GM12865 (cell line): ENCODE results near the gene GRIN3B.

Source experiments
- DNase-seq: peaks from one replicate; pipeline ENCODE4 v3.0.0; 2010; ENCODE audit warnings: low read depth
- H3K4me3 ChIP-seq: 2 replicates; pipeline ENCODE4 v1.5.1; 2011; ENCODE audit warnings: mild to moderate bottlenecking, low read depth, low read length, control low read depth
- CTCF ChIP-seq: IDR thresholded peaks from 2 replicates; pipeline ENCODE4 v1.5.1; 2011; ENCODE audit warnings: low read length, control low read depth, low read depth, inconsistent platforms; ENCODE audit not compliant: insufficient read depth; ENCODE audit errors: missing control alignments

Gene GRIN3B

GRCh38 chr19:1025960-1026782 lies 26.0 kb downstream of the GRIN3B start, which contains the start of gene CNN2:
TSS of gene CNN2 (plus strand) at chr19:1026608. CDS start at chr19:1026662, 54 bp downstream.
- TF ChIP-seq CTCF, result no peak
- DNase-seq, result peak; percentile 84
- peak within 1 kb of the TSS; percentile 100 for H3K4me3 ChIP-seq

- peak; percentile 52 for DNase-seq
- TF ChIP-seq CTCF, result no peak
- peak overlapping the region; percentile 100 for H3K4me3 ChIP-seq
Measured at GRCh38 chr19:1026783-1027649, 26.8 kb downstream of the GRIN3B start.

- peak overlapping the region; percentile 100 for H3K4me3 ChIP-seq
- no peak for DNase-seq
- no peak for TF ChIP-seq CTCF
Measured at GRCh38 chr19:1027650-1028061, 27.4 kb downstream of the GRIN3B start.

GRCh38 chr19:1028062-1028926 lies 28.1 kb downstream of the GRIN3B start:
- DNase-seq, result peak; percentile 86
- no peak for TF ChIP-seq CTCF

GRCh38 chr19:1032264-1032867 lies 32.1 kb downstream of the GRIN3B start:
- no peak overlapping the region for H3K4me3 ChIP-seq
- DNase-seq, result no peak
- TF ChIP-seq CTCF, result no peak

More at GRCh38 chr19:1028062-1028926, 28.1 kb downstream of the GRIN3B start:
- peak overlapping the region; percentile 100 for H3K4me3 ChIP-seq
